HTR-8/SVneo (cell line): ENCODE results near the gene CST9L.

Experiments
- DNase-seq: peaks from one replicate; pipeline ENCODE4 v3.0.0; 2011; ENCODE audit warnings: low spot score, mixed read lengths; ENCODE audit not compliant: insufficient read length
- FAIRE-seq: peaks from 2 replicates; lab custom pipeline; 2011; peaks lifted over from hg19 to GRCh38; lab: Jason Lieb, UNC

Gene CST9L

DNA sequence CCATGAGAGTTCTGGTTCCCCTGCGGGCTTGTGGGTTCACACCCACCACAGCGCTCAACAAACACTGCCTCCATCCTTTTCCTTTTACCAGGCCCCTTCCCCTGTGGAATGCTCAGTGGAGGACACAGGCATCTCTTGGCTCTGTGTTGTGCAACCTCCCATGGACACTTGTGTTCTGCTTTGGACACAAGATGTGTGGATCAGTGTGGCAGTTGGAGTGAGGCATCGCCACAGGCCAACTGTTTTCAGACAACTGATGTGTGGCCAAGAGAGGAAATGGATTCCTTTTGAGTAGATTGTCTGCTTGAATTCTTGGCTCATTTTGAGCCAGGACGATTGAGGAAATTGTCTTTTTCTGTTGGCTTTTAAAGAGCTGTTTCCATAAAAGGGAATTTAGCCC, 50.6 kb downstream of the CST9L start:
- no peak for FAIRE-seq
- no peak for DNase-seq

DNA sequence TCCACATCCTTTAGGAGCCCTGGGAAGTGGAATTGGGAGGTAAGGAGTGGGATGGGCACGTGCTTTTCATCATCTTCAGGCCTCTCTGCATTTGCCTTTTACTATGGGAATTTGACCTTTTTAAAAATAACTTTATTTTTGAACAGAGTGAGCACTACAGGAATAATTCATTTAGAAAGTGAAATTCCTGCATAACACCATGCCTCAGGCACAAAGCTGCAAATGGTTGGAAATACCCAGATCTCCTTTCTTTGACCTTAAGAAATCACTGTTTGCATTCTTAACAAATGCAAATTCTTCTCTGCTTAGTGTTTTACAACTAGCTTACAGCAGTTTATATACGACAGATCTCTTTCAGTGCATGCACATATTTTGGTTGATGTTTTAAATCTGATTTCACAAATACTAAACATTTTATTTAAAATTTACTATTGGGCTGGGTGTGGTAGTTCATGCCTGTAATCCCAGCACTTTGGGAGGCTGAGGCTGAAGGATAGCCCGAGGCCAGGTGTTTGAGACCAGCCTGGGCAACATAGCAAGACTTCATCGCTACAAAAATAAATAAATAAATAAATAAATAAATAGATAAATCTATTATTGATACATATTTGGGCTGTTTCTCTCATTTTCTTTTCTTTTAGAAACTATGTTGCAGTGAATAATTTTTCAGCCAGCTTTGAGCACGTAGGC, 52.9 kb downstream of the CST9L start:
- DNase-seq = no peak
- no peak for FAIRE-seq

DNA sequence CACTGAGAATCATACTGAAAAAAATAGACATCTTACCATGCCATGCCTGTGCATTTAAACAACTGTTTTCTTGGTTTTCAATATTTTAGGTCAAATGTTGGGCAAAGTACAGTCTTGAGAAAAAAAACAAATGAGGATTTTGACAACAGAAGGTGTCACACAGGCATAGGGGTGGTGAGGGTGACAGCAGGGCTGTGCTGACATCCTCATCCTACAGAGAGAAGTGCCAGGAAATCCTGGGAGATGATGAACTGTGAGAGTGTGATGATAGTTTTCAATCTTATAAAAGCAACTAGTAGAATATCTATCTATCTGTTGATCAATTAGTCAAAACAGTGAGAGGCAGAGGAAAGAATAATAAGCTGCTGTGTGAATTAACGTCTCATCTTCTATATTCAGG, 53.4 kb downstream of the CST9L start:
- no peak for FAIRE-seq

More for the DNA sequence above, 53.4 kb downstream of the CST9L start:
- no peak for DNase-seq
